Measurements from ENCODE around the gene TPCN2.

Gene TPCN2

GRCh38 chr11:69035150-69035945, 13.4 kb upstream of the TPCN2 start:
- peak; percentile 39 for DNase-seq (ENCODE audit: low read depth)
- TF ChIP-seq POLR2A (IDR thresholded peaks at IDR 0.05; ENCODE audit: extremely low read depth, insufficient read length) (no peak), MYC (IDR thresholded peaks at IDR 0.05; ENCODE audit: low read depth, low read length) (no peak), CTCF (IDR thresholded peaks at IDR 0.05; ENCODE audit: low read depth, low read length) (no peak), MAX (IDR thresholded peaks at IDR 0.05; ENCODE audit: low read depth, low read length) (no peak)
- H3K4me3 ChIP-seq (ENCODE audit: low read depth, low read length): no peak overlapping the region

GRCh38 chr11:69035946-69036340, 12.8 kb upstream of the TPCN2 start:
- no peak overlapping the region for H3K4me3 ChIP-seq (ENCODE audit: low read depth, low read length)
- TF ChIP-seq CTCF (IDR thresholded peaks at IDR 0.05; ENCODE audit: low read depth, low read length) (no peak), MAX (IDR thresholded peaks at IDR 0.05; ENCODE audit: low read depth, low read length) (no peak)
- no peak for DNase-seq (ENCODE audit: low read depth)

- no peak overlapping the region for H3K4me3 ChIP-seq (ENCODE audit: low read depth, low read length)
- no peak for DNase-seq (ENCODE audit: low read depth)
- TF ChIP-seq MAX (IDR thresholded peaks at IDR 0.05; ENCODE audit: low read depth, low read length) (no peak), CTCF (IDR thresholded peaks at IDR 0.05; ENCODE audit: low read depth, low read length) (no peak), POLR2A (IDR thresholded peaks at IDR 0.05; ENCODE audit: extremely low read depth, insufficient read length) (no peak), MYC (IDR thresholded peaks at IDR 0.05; ENCODE audit: low read depth, low read length) (no peak)
Measured at GRCh38 chr11:69037074-69037473, 11.7 kb upstream of the TPCN2 start.

GRCh38 chr11:69037544-69037943, 11.2 kb upstream of the TPCN2 start:
- no peak overlapping the region for H3K4me3 ChIP-seq (ENCODE audit: low read depth, low read length)
- TF ChIP-seq MAX (IDR thresholded peaks at IDR 0.05; ENCODE audit: low read depth, low read length) (no peak), MYC (IDR thresholded peaks at IDR 0.05; ENCODE audit: low read depth, low read length) (no peak), CTCF (IDR thresholded peaks at IDR 0.05; ENCODE audit: low read depth, low read length) (no peak), POLR2A (IDR thresholded peaks at IDR 0.05; ENCODE audit: extremely low read depth, insufficient read length) (no peak)
- DNase-seq (ENCODE audit: low read depth): no peak

- H3K4me3 ChIP-seq (ENCODE audit: low read depth, low read length): no peak overlapping the region
- TF ChIP-seq POLR2A (IDR thresholded peaks at IDR 0.05; ENCODE audit: extremely low read depth, insufficient read length) (no peak), CTCF (IDR thresholded peaks at IDR 0.05; ENCODE audit: low read depth, low read length) (no peak), MYC (IDR thresholded peaks at IDR 0.05; ENCODE audit: low read depth, low read length) (no peak), MAX (IDR thresholded peaks at IDR 0.05; ENCODE audit: low read depth, low read length) (no peak)
- no peak for DNase-seq (ENCODE audit: low read depth)
Measured at GRCh38 chr11:69039501-69039900, 9.2 kb upstream of the TPCN2 start.
